Measurements from ENCODE around the gene SLC18A2. TPM values are rescaled to one million over a fixed set of nuclear protein-coding genes. Genes with fewer than 3 reads are reported as not detected.

SLC18A2 gene
- total RNA-seq = not detected in 2 replicates

DNA sequence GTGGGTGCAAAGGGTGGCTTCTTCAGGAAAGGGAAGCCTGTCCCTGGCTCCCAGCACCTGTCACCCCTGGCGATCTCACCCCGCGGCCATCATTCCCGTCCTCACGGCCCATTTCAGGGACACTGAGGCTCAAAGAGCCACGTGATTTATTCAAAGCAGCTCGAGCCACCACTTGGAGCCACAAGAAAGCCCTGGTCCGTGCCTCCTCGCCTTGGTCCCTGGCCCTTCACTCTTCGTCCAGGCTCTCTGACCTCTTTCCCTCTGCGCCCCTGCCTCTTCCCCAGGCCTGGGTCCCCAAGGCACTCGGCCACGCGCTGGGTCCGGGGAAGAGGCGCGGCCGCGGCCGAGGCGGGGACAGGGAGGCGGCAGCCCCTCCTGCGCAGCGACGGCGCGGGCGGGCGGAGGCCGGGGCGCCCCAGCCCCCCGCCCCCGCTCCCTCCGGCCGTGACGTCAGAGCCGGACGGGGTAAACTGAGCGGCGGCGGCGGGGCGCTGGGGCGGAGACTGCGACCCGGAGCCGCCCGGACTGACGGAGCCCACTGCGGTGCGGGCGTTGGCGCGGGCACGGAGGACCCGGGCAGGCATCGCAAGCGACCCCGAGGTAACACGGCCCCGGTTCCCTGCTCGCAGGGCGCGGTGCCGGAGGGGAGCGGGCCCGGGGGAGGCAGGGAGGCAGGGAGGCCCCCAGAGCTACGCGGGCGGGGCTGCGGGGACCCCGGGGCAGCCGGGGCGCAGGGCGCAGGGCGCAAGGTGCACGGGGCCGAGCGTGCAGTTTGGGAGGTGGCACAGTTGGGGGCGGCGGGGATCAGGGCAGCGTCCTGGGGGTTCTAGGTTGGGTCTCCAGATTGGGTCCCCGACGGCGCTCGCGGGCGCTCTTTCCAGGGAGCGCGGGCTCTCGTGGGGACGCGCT is at the start of gene SLC18A2:
SLC18A2 (plus strand) TSS at position 494 of the 909 bp plus-strand sequence. CDS start 580 bp downstream, outside the sequence.

DNA sequence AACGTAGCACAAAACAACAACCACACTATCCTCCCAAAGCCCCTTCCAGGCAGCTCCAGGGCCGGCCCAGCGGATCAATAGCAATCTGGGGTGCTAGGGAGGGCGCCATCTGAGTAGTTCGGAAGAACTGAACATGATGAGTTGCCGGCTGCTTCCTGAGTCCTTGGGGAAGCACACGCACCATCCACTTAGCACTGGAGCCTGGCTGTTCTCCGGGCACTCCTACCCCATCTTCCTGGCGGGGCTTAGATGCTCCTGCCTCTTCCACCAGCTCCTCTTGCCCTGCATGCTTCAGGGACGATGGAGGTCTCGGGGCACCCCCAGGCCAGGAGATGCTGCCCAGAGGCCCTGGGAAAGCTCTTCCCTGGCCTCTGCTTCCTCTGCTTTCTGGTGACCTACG is 43.7 kb upstream of the SLC18A2 start, which contains the start of gene KCNK18:
KCNK18 (plus strand) TSS at position 301 of the 400 bp plus-strand sequence; CDS start at position 301, 0 bp downstream.

Other genes starting within 250 kb of the SLC18A2 start
- gene SHTN1, start 235.9 kb upstream of the SLC18A2 start, total RNA-seq = 1.6 and 2.1 TPM in 2 replicates
- not detected in 2 replicates for gene VAX1, start 102.8 kb upstream of the SLC18A2 start, total RNA-seq
- not detected in 2 replicates for gene KCNK18, start 43.6 kb upstream of the SLC18A2 start, total RNA-seq
- gene PDZD8, start 134.3 kb downstream of the SLC18A2 start, total RNA-seq = 19.8 and 25.0 TPM in 2 replicates

All from epithelial cell of alveolus of lung (primary cell).